D721Med (cell line): Measurements from ENCODE around the gene KDM7A.

Experiments
- DNase-seq: peaks from one replicate; pipeline ENCODE4 v3.0.0; 2011; ENCODE audit warnings: low spot score; ENCODE audit not compliant: insufficient read length
- FAIRE-seq: peaks from 2 replicates; lab custom pipeline; 2011; peaks lifted over from hg19 to GRCh38; lab: Jason Lieb, UNC
- CTCF ChIP-seq: IDR thresholded peaks from 2 replicates; pipeline ENCODE4 v1.5.1; 2012; ENCODE audit warnings: mild to moderate bottlenecking, control low read depth; ENCODE audit not compliant: insufficient read depth; ENCODE audit errors: missing control alignments

KDM7A gene

DNA sequence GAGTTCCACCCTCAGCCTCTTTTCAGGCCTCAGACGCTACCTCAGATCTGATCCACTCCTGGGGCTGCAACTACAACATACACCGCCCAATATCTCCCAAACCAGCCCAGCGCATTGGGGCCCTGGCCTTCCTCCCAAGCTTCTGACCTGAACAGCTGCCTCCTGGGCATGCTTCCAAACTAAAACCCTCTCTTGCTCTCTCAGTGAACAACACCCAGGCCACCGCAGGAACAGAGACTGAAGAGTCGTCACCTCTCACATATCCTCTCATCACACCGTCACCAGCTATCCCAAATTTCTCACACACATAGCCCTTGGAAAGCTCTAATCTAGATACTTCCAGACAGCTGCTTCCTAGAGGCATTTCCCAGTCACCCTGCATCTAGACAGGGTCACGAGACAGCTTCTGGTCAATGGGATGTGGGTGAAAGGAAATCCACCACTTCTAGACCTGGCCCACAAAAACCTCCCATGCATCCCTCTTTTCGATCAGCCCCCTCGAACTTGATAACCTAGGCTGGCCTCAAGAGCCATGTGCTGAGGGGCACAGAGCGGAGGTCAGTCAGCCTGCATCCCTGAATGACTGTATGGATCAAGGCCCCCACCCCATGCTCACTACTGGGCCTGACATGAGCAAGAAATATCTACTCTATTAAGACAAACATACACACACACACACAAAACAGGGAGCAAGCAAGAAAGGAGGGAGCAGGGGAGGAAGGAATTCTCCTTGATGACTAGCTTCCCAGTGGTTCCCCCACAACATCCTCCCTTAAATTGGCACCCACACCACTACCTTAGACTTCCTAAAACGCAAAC, 115.8 kb downstream of the KDM7A start:
- no peak for DNase-seq
- FAIRE-seq, result no peak
- no peak for TF ChIP-seq CTCF

DNA sequence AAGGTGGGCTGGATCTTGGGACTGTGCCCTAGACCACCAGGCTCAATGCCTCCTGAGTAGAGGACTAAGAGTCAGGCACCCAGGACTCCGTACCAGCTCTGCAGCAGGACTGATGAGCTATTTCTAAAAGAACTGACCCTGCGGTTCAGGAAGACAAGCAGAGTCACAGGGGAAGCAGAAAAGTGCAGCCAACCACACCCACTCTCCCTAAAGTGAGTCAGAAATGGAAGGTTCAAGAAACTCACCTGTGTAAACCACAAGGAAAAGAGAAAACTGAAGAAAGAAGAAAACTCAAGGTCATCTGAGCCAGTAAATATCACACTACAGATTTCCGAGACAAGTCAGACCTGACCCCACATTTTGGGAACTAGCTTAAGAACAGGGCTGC, 116.5 kb downstream of the KDM7A start:
- no peak for FAIRE-seq
- no peak for DNase-seq

DNA sequence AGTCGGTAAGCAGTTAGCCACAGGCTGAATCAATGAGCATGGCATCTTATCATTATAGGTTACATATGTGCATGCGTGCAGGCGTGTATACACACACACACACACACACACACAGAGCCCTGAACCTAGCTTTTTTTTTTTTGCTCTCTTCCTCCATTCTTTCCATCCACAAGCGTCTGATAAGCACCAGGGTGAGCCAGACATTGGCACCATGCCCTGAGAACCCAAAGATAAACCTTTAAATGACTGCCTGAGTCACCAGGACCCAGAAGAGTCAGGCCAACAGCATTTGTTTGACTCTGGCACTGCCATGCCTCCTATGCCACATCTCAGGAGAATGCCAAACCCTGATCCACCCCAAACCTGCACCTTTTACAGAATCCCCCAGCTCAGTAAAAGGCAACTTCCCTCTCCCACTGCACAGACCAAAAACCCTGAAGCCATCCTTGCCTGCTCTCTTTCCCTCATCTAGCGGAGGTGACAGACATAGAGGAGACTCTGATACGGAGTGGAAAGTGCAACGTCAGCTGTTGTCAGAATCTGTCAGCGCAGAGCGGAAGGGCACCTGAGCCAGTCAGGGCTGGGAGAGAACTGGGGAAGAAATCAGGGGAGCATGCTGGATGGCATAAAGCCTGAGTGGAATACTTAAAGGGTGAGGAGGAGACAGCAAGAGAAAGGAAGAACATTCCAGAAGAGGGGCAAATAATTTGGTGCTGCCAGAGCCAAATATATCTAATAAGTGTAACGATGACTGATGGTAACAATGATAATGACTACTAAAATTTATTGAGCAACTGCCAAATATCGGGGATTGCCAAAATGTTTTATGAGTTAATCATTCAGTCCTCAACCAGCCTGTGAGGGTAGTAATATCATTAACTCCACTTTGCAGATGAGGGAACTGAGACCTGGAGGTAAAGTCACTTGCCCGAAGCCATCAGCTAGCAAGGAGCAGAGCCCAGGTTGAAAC, 117.2 kb downstream of the KDM7A start:
- DNase-seq (no peak), FAIRE-seq (no peak)
- TF ChIP-seq CTCF, result no peak

More for the DNA sequence above, 116.5 kb downstream of the KDM7A start:
- no peak for TF ChIP-seq CTCF

GRCh38 chr7:140058517-140058916, 118.3 kb downstream of the KDM7A start:
- FAIRE-seq, result no peak
- no peak for DNase-seq
- no peak for TF ChIP-seq CTCF

GRCh38 chr7:140057143-140057535, 119.6 kb downstream of the KDM7A start:
- TF ChIP-seq CTCF, result no peak
- DNase-seq, result no peak
- FAIRE-seq, result no peak

DNA sequence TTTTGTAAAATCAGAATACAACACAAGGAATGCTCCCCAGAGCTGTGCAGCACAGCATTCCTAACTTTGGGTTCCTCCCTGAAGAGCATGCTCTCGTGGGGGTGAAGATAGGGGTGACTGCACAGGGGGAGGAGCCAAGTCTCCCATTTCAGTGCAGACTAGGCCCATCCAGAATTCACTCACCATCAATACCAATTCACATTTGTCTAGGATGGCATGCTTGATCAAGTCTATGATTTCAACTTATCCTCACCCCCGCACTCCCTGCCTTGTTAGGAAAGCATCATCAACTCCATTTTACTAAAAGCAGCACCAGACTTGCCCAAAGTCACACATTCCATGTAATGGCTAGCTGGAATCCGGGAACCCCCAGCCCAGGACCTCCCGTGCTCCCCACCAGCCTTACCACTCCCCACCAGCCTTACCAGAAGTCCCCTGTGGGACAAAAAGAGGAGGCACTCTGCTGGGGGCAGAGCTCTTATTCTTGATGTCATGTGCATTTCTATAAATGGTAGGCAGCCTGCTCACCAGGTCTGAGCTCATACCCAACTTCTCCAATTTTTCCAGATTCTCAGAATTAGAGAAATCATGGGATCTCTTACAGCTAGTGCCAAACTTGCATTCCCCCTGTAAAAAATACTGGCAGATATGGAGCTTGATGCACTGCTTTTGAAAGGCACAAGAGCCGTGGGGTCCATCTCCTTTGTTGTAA, 120.2 kb downstream of the KDM7A start:
- DNase-seq (no peak), FAIRE-seq (no peak)
- TF ChIP-seq CTCF, result no peak
